HCT116 (cell line): ENCODE measurements around the gene G3BP1. TPM values are rescaled to one million over a fixed set of nuclear protein-coding genes. Genes with fewer than 3 reads are reported as not detected.

Experiments
- ATAC-seq: fragments of 200-7000 bp; cut with Tn5 transposase; 2 replicates; pipeline ENCODE4 v1.9.1; 2020; ENCODE audit warnings: mild to moderate bottlenecking, moderate library complexity
- BruUV-seq: library from RNA; stranded (reverse); fragments of 400-500 nt; replicated peaks from 2 replicates; lab custom pipeline; 2021; lab: Mats Ljungman, UMichigan
- CTCF ChIA-PET: fragments of 300-600 bp; sonication (Branson Sonifier 250); formaldehyde crosslinking; loops from one replicate; lab custom pipeline; 2021; ENCODE audit warnings: antibody characterized with exemption; lab: Charles Lee
- POLR2A ChIA-PET: fragments of 300-600, 350-600 bp; sonication (Branson Sonifier 250); formaldehyde crosslinking; loops from one replicate; lab custom pipeline; 2021; ENCODE audit warnings: antibody characterized with exemption; lab: Charles Lee
- RAD21 ChIA-PET, 2 experiments: fragments of 300-600 bp; sonication (Branson Sonifier 250); formaldehyde crosslinking; loops; one replicate each; lab custom pipeline; 2023; ENCODE audit warnings: low total read pairs in 2 of 2; ENCODE audit not compliant: uncharacterized antibody in 2 of 2, unreplicated experiment in 2 of 2, low non-redundant PET in 1 of 2; lab: Charles Lee
- DNase-seq: peaks from one replicate; pipeline ENCODE4 v3.0.0-alpha.2; 2010; ENCODE audit warnings: low read depth, low spot score
- H2AFZ ChIP-seq: fragments of 200-600 bp; shearing (Covaris generic), sonication (generic); 2 replicates; pipeline ENCODE4 v1.6.1; 2017; ENCODE audit warnings: low read depth, mixed run types, mixed read lengths, antibody characterized with exemption, low read length; ENCODE audit not compliant: poor library complexity, severe bottlenecking
- H3K27ac ChIP-seq: 2 replicates; pipeline ENCODE4 v1.5.1; 2012; ENCODE audit warnings: low read depth, low read length
- H3K27me3 ChIP-seq: fragments of 200-600 bp; sonication (generic); 2 replicates; pipeline ENCODE4 v1.6.1; 2016; ENCODE audit warnings: mixed run types, low read length, mixed read lengths; ENCODE audit not compliant: insufficient read depth
- H3K36me3 ChIP-seq, 2 experiments: fragments of 200-500 bp in 1 of 2; fragments of 200-600 bp in 1 of 2; sonication (Bioruptor generic) in 1 of 2; sonication (generic) in 1 of 2; 2 replicates each; pipeline versions ENCODE4 v1.5.1 to v1.6.1; 2014 to 2016; ENCODE audit warnings: low read length in 2 of 2, inconsistent platforms in 1 of 2, mixed read lengths in 1 of 2, mixed run types in 1 of 2; ENCODE audit not compliant: insufficient read depth in 2 of 2, control insufficient read depth in 1 of 2
- H3K4me1 ChIP-seq, 2 experiments: fragments of 200-600 bp in 1 of 2; sonication (generic) in 1 of 2; 2 replicates each; pipeline versions ENCODE4 v1.5.1 to v1.6.1; 2012 to 2017; ENCODE audit warnings: low read length in 2 of 2, inconsistent platforms in 1 of 2, mild to moderate bottlenecking in 1 of 2, mixed read lengths in 1 of 2, mixed run types in 1 of 2, moderate library complexity in 1 of 2; ENCODE audit not compliant: insufficient read depth in 2 of 2, control insufficient read depth in 1 of 2
- H3K4me2 ChIP-seq: fragments of 200-600 bp; sonication (generic); 2 replicates; pipeline ENCODE4 v1.6.1; 2017; ENCODE audit warnings: mixed run types, low read length, mixed read lengths
- H3K4me3 ChIP-seq, 2 experiments: fragments of 200-600 bp in 1 of 2; sonication (generic) in 1 of 2; replicated peaks in 1 of 2; 2 replicates each; pipeline ENCODE4 v1.5.1; 2011 to 2016; ENCODE audit warnings: low read length in 2 of 2, control low read depth in 1 of 2, low read depth in 1 of 2, mild to moderate bottlenecking in 1 of 2, mixed read lengths in 1 of 2, mixed run types in 1 of 2
- H3K79me2 ChIP-seq: fragments of 200-600 bp; sonication (generic); 2 replicates; pipeline ENCODE4 v1.6.1; 2017; ENCODE audit warnings: mild to moderate bottlenecking, mixed run types, low read length, moderate library complexity, mixed read lengths; ENCODE audit not compliant: insufficient read depth
- H3K9ac ChIP-seq: fragments of 200-600 bp; sonication (generic); 2 replicates; pipeline ENCODE4 v1.6.1; 2016; ENCODE audit warnings: low read length, mixed read lengths
- H3K9me2 ChIP-seq: fragments of 200-600 bp; sonication (generic), shearing (Covaris generic); 2 replicates; pipeline ENCODE4 v1.6.1; 2017; ENCODE audit warnings: mixed run types, mild to moderate bottlenecking, moderate library complexity; ENCODE audit not compliant: insufficient read depth
- H3K9me3 ChIP-seq, 2 experiments: fragments of 200-500 bp in 1 of 2; fragments of 200-600 bp in 1 of 2; sonication (Bioruptor generic) in 1 of 2; sonication (generic) in 1 of 2; 2 replicates each; pipeline ENCODE4 v1.6.1; 2014 to 2017; ENCODE audit warnings: low read length in 2 of 2, mixed read lengths in 2 of 2, inconsistent platforms in 1 of 2, low read depth in 1 of 2, mild to moderate bottlenecking in 1 of 2, mixed run types in 1 of 2, moderate library complexity in 1 of 2; ENCODE audit not compliant: control insufficient read depth in 1 of 2, insufficient read depth in 1 of 2
- H4K20me1 ChIP-seq: fragments of 200-600 bp; sonication (generic), shearing (Covaris generic); 2 replicates; pipeline ENCODE4 v1.6.1; 2017; ENCODE audit warnings: mixed run types, mild to moderate bottlenecking, moderate library complexity; ENCODE audit not compliant: insufficient read depth
- CEBPB ChIP-seq: IDR thresholded peaks from 2 replicates; pipeline ENCODE4 v1.6.1; 2012; ENCODE audit warnings: low read depth
- EZH2 ChIP-seq: fragments of 200-600 bp; sonication (generic); IDR thresholded peaks from 2 replicates; pipeline ENCODE4 v1.6.1; 2017; ENCODE audit warnings: antibody characterized with exemption, mixed run types
- FOSL1 ChIP-seq: IDR thresholded peaks from 2 replicates; pipeline ENCODE4 v1.6.1; 2012; ENCODE audit warnings: low read depth
- MAX ChIP-seq: IDR thresholded peaks from 2 replicates; pipeline ENCODE4 v1.6.1; 2012
- POLR2AphosphoS5 ChIP-seq: IDR thresholded peaks from 2 replicates; pipeline ENCODE4 v1.6.1; 2011; ENCODE audit warnings: mild to moderate bottlenecking, low read depth, low read length, moderate library complexity
- SIN3A ChIP-seq: IDR thresholded peaks from 2 replicates; pipeline ENCODE4 v1.6.1; 2012; ENCODE audit warnings: low read depth
- SP1 ChIP-seq: IDR thresholded peaks from 2 replicates; pipeline ENCODE4 v1.6.1; 2012; ENCODE audit warnings: low read depth
- TCF7L2 ChIP-seq: IDR thresholded peaks from 2 replicates; pipeline ENCODE4 v1.7.0; 2011; ENCODE audit warnings: borderline replicate concordance, inconsistent platforms; ENCODE audit not compliant: insufficient read depth, insufficient read length; ENCODE audit errors: extremely low read depth
- YY1 ChIP-seq: IDR thresholded peaks from 2 replicates; pipeline ENCODE4 v1.6.1; 2011; ENCODE audit warnings: low read length, low read depth, moderate library complexity, mild to moderate bottlenecking; ENCODE audit not compliant: insufficient replicate concordance; ENCODE audit errors: extremely low read depth
- ZBTB33 ChIP-seq: IDR thresholded peaks from 2 replicates; pipeline ENCODE4 v1.6.1; 2011; ENCODE audit warnings: mild to moderate bottlenecking, low read length, moderate library complexity; ENCODE audit not compliant: insufficient replicate concordance; ENCODE audit errors: extremely low read depth
- ZFX ChIP-seq: fragments of 450-650 bp; IDR thresholded peaks from 2 replicates; pipeline ENCODE4 v1.6.1; 2017
- ZNF274 ChIP-seq: fragments of 200-500 bp; sonication (Bioruptor generic); IDR thresholded peaks from 2 replicates; pipeline ENCODE4 v1.6.1; 2014; ENCODE audit warnings: mild to moderate bottlenecking, low read depth, low read length, inconsistent platforms
- intact Hi-C: fragments of 100-400 bp; cut with micrococcal nuclease; formaldehyde crosslinking; loops from 2 replicates; pipeline ENCODE4 v1.10.0; 2022
- total RNA-seq: library from RNA; stranded (reverse); gene quantifications from one replicate; pipeline ENCODE4 v1.2.1, GENCODE V29; 2021; ENCODE audit not compliant: unreplicated experiment
- TF ChIP-seq, protein P1 (sequence below): IDR thresholded peaks from 2 replicates; pipeline ENCODE4 v1.6.1; 2012
- TF ChIP-seq, protein P2 (sequence below): IDR thresholded peaks from 2 replicates; pipeline ENCODE4 v1.6.1; 2012; ENCODE audit warnings: low read depth

The G3BP1 gene
- total RNA-seq, 1 experiment from 2014 or later, result 296 TPM

GRCh38 chr5:151751091-151751490 is 20.7 kb upstream of the G3BP1 start:
- POLR2A ChIA-PET, result interaction anchor here (3.0 kb wide), 1 partner anchor 20 kb away, joined by 10 read pairs; the partner anchor contains the start of gene G3BP1
- intact Hi-C loops, result no loop called here
- H3K4me3 ChIP-seq, result no peak overlapping the region
- 0 out of 4 replicates have a peak, but pooled peaks cover 0 to 9% of the 10 kb centered on the region in 2 experiments for H3K36me3 ChIP-seq
- no TSS peak for BruUV-seq
- H3K4me2 ChIP-seq, result no peak overlapping the region
- TF ChIP-seq POLR2AphosphoS5 (no peak), TCF7L2 (no peak), ZFX (no peak), FOSL1 (no peak), EZH2 (no peak), SP1 (no peak)
- TF ChIP-seq, protein P1, sequence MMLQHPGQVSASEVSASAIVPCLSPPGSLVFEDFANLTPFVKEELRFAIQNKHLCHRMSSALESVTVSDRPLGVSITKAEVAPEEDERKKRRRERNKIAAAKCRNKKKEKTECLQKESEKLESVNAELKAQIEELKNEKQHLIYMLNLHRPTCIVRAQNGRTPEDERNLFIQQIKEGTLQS, result no peak
- H3K27ac ChIP-seq, result no peak overlapping the region
- no peaks in the 10 kb centered on the region for H4K20me1 ChIP-seq
- H3K9ac ChIP-seq, result no peak overlapping the region
- ATAC-seq (no peak), DNase-seq (no peak)
- H3K4me1 ChIP-seq, result peaks cover 9% of the 10 kb centered on the region in 2 experiments
- RAD21 ChIA-PET, result no interaction called here
- H3K9me2 ChIP-seq, result no peaks in the 10 kb centered on the region
- H3K79me2 ChIP-seq, result peaks cover 37% of the 10 kb centered on the region
- no peak overlapping the region for H2AFZ ChIP-seq
- CTCF ChIA-PET, result no interaction called here
- no peaks in the 10 kb centered on the region for H3K27me3 ChIP-seq
- H3K9me3 ChIP-seq, result no peaks in the 10 kb centered on the region

DNA sequence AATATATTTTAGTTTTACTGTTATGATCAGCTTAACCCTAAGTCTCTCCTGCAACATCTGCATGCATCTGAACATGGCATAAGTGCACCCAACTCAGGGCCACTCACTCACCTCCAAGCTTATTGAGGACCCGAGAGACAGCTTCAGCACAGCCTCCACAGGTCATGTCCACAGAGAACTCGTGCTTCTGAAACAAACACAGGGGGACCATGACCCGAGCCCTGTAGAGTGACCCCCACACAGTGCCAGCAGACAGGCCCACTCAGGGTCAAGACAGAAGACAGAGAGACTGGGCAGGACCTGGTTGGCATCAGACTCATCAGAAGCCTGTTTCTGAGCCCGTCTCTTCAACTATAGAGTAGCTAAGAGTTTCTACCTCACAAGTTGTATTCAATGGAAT is 20.2 kb upstream of the G3BP1 start:
- Histone ChIP-seq H3K4me3 (no peak overlapping the region), H2AFZ (no peak overlapping the region), H4K20me1 (no peaks in the 10 kb centered on the region), H3K9me2 (no peaks in the 10 kb centered on the region), H3K79me2 (peaks cover 40% of the 10 kb centered on the region), H3K9me3 (no peaks in the 10 kb centered on the region), H3K4me1 (peaks cover 4 to 5% of the 10 kb centered on the region in 2 experiments; a peak in 3 of 4 replicates), H3K27ac (no peak overlapping the region), H3K4me2 (no peak overlapping the region), H3K27me3 (no peaks in the 10 kb centered on the region), H3K9ac (no peak overlapping the region), H3K36me3 (0 out of 4 replicates have a peak, but pooled peaks cover 0 to 9% of the 10 kb centered on the region in 2 experiments)
- ATAC-seq, result no peak
- no peak for DNase-seq
- ChIA-PET RAD21 (no interaction called here), CTCF (no interaction called here), POLR2A (interaction anchor here (3.0 kb wide), 1 partner anchor 20 kb away, joined by 10 read pairs; the partner anchor contains the start of gene G3BP1)
- intact Hi-C loops, result no loop called here
- no TSS peak for BruUV-seq
- TF ChIP-seq POLR2AphosphoS5 (no peak), ZBTB33 (no peak), TCF7L2 (no peak), SIN3A (no peak), MAX (no peak), ZNF274 (no peak), YY1 (no peak), CEBPB (no peak)
- TF ChIP-seq, protein P2, sequence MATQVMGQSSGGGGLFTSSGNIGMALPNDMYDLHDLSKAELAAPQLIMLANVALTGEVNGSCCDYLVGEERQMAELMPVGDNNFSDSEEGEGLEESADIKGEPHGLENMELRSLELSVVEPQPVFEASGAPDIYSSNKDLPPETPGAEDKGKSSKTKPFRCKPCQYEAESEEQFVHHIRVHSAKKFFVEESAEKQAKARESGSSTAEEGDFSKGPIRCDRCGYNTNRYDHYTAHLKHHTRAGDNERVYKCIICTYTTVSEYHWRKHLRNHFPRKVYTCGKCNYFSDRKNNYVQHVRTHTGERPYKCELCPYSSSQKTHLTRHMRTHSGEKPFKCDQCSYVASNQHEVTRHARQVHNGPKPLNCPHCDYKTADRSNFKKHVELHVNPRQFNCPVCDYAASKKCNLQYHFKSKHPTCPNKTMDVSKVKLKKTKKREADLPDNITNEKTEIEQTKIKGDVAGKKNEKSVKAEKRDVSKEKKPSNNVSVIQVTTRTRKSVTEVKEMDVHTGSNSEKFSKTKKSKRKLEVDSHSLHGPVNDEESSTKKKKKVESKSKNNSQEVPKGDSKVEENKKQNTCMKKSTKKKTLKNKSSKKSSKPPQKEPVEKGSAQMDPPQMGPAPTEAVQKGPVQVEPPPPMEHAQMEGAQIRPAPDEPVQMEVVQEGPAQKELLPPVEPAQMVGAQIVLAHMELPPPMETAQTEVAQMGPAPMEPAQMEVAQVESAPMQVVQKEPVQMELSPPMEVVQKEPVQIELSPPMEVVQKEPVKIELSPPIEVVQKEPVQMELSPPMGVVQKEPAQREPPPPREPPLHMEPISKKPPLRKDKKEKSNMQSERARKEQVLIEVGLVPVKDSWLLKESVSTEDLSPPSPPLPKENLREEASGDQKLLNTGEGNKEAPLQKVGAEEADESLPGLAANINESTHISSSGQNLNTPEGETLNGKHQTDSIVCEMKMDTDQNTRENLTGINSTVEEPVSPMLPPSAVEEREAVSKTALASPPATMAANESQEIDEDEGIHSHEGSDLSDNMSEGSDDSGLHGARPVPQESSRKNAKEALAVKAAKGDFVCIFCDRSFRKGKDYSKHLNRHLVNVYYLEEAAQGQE, result no peak
